Heart left ventricle (tissue), 16 donors: Measurements from ENCODE around the gene CWC22. TPM values are rescaled to one million over a fixed set of nuclear protein-coding genes. Genes with fewer than 3 reads are reported as not detected.

Source experiments
- ATAC-seq, 4 donors: fragments of 200-7000 bp; cut with Tn5 transposase; one replicate each; pipeline ENCODE4 v1.9.1; 2020 to 2022; ENCODE audit warnings: moderate library complexity in 4 of 4, mild to moderate bottlenecking in 3 of 4, moderate number of reproducible peaks in 1 of 4
- DNase-seq, 5 donors: peaks; one replicate each; pipeline ENCODE4 v3.0.0-alpha.2; 2020
- H3K27ac ChIP-seq, 12 donors: fragments of 200-600 bp; sonication (generic) in 4 of 12; one replicate each; pipeline versions ENCODE4 v1.5.0 to v1.8.0; 2016 to 2022; ENCODE audit warnings: mild to moderate bottlenecking in 2 of 12
- H3K27me3 ChIP-seq, 9 donors: fragments of 200-600 bp; sonication (generic) in 2 of 9; one replicate each; pipeline versions ENCODE4 v1.5.1 to v1.8.0; 2016 to 2022; ENCODE audit warnings: mild to moderate bottlenecking in 3 of 9
- H3K36me3 ChIP-seq, 9 donors: fragments of 200-600 bp; sonication (generic) in 2 of 9; one replicate each; pipeline versions ENCODE4 v1.5.0 to v1.8.0; 2018 to 2022; ENCODE audit warnings: mild to moderate bottlenecking in 2 of 9
- H3K4me1 ChIP-seq, 12 donors: fragments of 200-600 bp; sonication (generic) in 4 of 12; one replicate each; pipeline versions ENCODE4 v1.5.0 to v1.8.0; 2016 to 2022; ENCODE audit warnings: mild to moderate bottlenecking in 3 of 12
- H3K4me3 ChIP-seq, 12 donors: fragments of 200-600 bp; sonication (generic) in 4 of 12; one replicate each; pipeline versions ENCODE4 v1.5.0 to v1.8.0; 2017 to 2022; ENCODE audit warnings: mild to moderate bottlenecking in 9 of 12, moderate library complexity in 4 of 12
- H3K9me3 ChIP-seq, 12 donors: fragments of 200-600 bp; sonication (generic) in 4 of 12; one replicate each; pipeline versions ENCODE4 v1.5.0 to v1.8.0; 2016 to 2022; ENCODE audit warnings: mild to moderate bottlenecking in 1 of 12
- CTCF ChIP-seq, 12 donors: fragments of 200-600 bp; sonication (generic) in 4 of 12; IDR thresholded peaks; one replicate each; pipeline versions ENCODE4 v1.5.0 to v1.8.0; 2018 to 2022; ENCODE audit warnings: antibody characterized with exemption in 12 of 12, mild to moderate bottlenecking in 5 of 12
- POLR2A ChIP-seq, 2 donors: fragments of 450-650 bp; IDR thresholded peaks; one replicate each; pipeline ENCODE4 v1.6.1; 2017; ENCODE audit warnings: antibody characterized with exemption in 2 of 2, mild to moderate bottlenecking in 2 of 2, moderate library complexity in 2 of 2
- WGBS, 4 donors: extraction: QIAGEN DNeasy Blood & Tissue Kit in 2 of 4; methylation state at CpG; one replicate each; pipeline versions ENCODE4 v1.1.5 to v1.1.7; 2013 to 2018; 5-methylcytosine and 5-hydroxymethylcytosine counted together
- intact Hi-C, 10 donors: fragments of 100-400 bp; cut with DNase I; formaldehyde crosslinking; loops; one replicate each; pipeline versions ENCODE4 v1.11.1 to v1.14.2; 2022
- polyA plus RNA-seq, 2 donors: library from polyadenylated mRNA; stranded (reverse); fragments of 200-250 nt; gene quantifications; one replicate each; pipeline ENCODE4 v1.2.3, GENCODE V29; 2013
- total RNA-seq, 9 donors: library from RNA; depleted of rRNA in 2 of 9; stranded (reverse); fragments of >200 nt in 2 of 9; fragmentation: NEBNext Ultra II Directional in 3 of 9; extraction: Animal tissue kit (Norgen Biotek cat#: 25700) in 3 of 9; gene quantifications; one replicate each; pipeline versions ENCODE4 v1.1.0 to v1.2.4, GENCODE V29; 2016 to 2023
- donor health status: ischemic (EF 13 %, LVEDD 7.1; RV severe dilation, severe dysfunction).
- donor health status: healthy with polysubstance abuse.
- donor health status: DM: no; HTN: yes; CAD: no.
- donor health status: DM: no; HTN: no; CAD: no.
- donor health status: ischemic (EF 25% LVEDD 6.9; RV normal size, moderate dysfunction).
- donor health status: ischemic (EF 25% LVEDD 5.7; RV mildly dilated, moderate dysfunction).
- donor health status: healthy.
- donor health status: DM: yes; HTN: yes; CAD: no.
- donor health status: ischemic (EF 35%, LVEDD 5.7; RV mildly dilated, moderate dysfunction).
- donor health status: nonischemic (EF 11% LVEDD 7.7; RV severe dilation, severe dysfunction).
- donor health status: DM: yes; HTN: yes; CAD: no.
- donor health status: PGD.
- donor health status: ischemic (EF 29% LVEDD 5.4; RV normal size, mild dysfunction).
- donor health status: nonischemic (EF 23%, LVEDD 6.1; RV moderate dilation, normal function).

Gene CWC22
- total and polyA plus RNA-seq, 11 donors: 6.4 to 17.7 (median 11.1) TPM

GRCh38 chr2:180017784-180018183 is 10.7 kb upstream of the CWC22 start:
- Histone ChIP-seq H3K36me3 (no peaks in the 10 kb centered on the region), H3K4me3 (no peak overlapping the region), H3K4me1 (no peaks in the 10 kb centered on the region), H3K27ac (no peak overlapping the region), H3K9me3 (no peaks in the 10 kb centered on the region), H3K27me3 (peaks cover 0 to 5% (median 0%) of the 10 kb centered on the region in 9 donors)
- no peak for TF ChIP-seq POLR2A (IDR thresholded peaks at IDR 0.05)
- peak in 1 of 5 donors; percentile 44 for DNase-seq
- intact Hi-C loops: no loop called here
- 68 to 77% (median 70%) methylated on average over 4 of the region's 4 CpGs for WGBS, 4 donors
- ATAC-seq: no peak

- Histone ChIP-seq H3K27ac (no peak overlapping the region), H3K4me1 (no peaks in the 10 kb centered on the region), H3K4me3 (no peak overlapping the region), H3K9me3 (no peaks in the 10 kb centered on the region), H3K36me3 (no peaks in the 10 kb centered on the region), H3K27me3 (peaks cover 0 to 5% (median 0%) of the 10 kb centered on the region in 9 donors)
- WGBS, 4 donors: 80 to 87% (median 84%) methylated on average over 2 of the region's 2 CpGs
- intact Hi-C loops: no loop called here
- TF ChIP-seq POLR2A (IDR thresholded peaks at IDR 0.05) (no peak), CTCF (IDR thresholded peaks at IDR 0.05) (no peak)
- ATAC-seq: no peak
- DNase-seq: no peak
These were observed 9.8 kb upstream of the CWC22 start for GRCh38 chr2:180016937-180017336.

- WGBS, 4 donors: 68 to 78% (median 71%) methylated on average over 5 of the region's 5 CpGs
- no peak for TF ChIP-seq CTCF (IDR thresholded peaks at IDR 0.05)
- TF ChIP-seq POLR2A (IDR thresholded peaks at IDR 0.05): no peak
- ATAC-seq: no peak
These were observed 9.0 kb upstream of the CWC22 start for GRCh38 chr2:180015951-180016709.

DNA sequence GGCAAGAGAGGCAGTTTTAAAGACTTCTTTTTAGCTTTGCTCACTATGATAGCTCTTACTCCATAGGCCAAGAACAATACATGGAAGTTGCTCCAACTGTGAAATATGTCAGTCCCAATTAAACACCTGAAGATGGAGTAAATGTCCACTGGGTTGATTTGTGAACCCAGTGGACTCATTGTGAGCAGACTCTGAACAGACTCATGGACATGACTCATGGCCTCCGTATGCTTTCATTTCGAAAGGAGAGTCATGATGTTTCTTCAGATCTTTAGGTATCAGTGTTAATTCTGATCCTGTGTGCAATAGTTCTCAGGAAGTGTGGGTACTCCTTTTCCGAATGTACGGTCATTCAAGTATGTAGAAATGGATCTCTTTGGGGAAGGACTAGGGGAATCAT is 5.4 kb upstream of the CWC22 start:
- ATAC-seq: no peak
- Histone ChIP-seq H3K36me3 (no peaks in the 10 kb centered on the region), H3K4me1 (peaks cover 0 to 2% (median 0%) of the 10 kb centered on the region in 12 donors), H3K27ac (no peak overlapping the region), H3K4me3 (no peak overlapping the region), H3K27me3 (peaks cover 0 to 5% (median 0%) of the 10 kb centered on the region in 9 donors), H3K9me3 (no peaks in the 10 kb centered on the region)
- DNase-seq: no peak
- TF ChIP-seq CTCF (IDR thresholded peaks at IDR 0.05): no peak
- TF ChIP-seq POLR2A (IDR thresholded peaks at IDR 0.05): no peak
- intact Hi-C loops: no loop called here
- WGBS, 4 donors: 89 to 93% (median 91%) methylated on average over 4 of the region's 4 CpGs

More at GRCh38 chr2:180015951-180016709, 9.0 kb upstream of the CWC22 start:
- H3K9me3 ChIP-seq: no peaks in the 10 kb centered on the region
- intact Hi-C loops: no loop called here
- H3K36me3 ChIP-seq: no peaks in the 10 kb centered on the region
- peaks cover 0 to 5% (median 0%) of the 10 kb centered on the region in 9 donors for H3K27me3 ChIP-seq
- no peak overlapping the region for H3K27ac ChIP-seq
- H3K4me3 ChIP-seq: no peak overlapping the region
- H3K4me1 ChIP-seq: no peaks in the 10 kb centered on the region
- DNase-seq: no peak
